Chondrocyte (in vitro differentiated cells): ENCODE results near the gene NUDT1. TPM values are rescaled to one million over a fixed set of nuclear protein-coding genes. Genes with fewer than 3 reads are reported as not detected.
A peak's percentile ranks its signal among the peaks of the same experiment; 100 is the strongest.

Experiments used
- DNase-seq: peaks from one replicate; pipeline ENCODE4 v3.0.0; 2021; ENCODE audit warnings: mixed read lengths, low spot score
- H3K27ac Mint-ChIP-seq: one replicate; pipeline ENCODE4 v1.8.0; 2021; ENCODE audit warnings: mild to moderate bottlenecking, moderate library complexity, mixed read lengths; ENCODE audit not compliant: unreplicated experiment
- H3K27me3 Mint-ChIP-seq: 2 replicates; pipeline ENCODE4 v1.8.0; 2021; ENCODE audit warnings: low read depth, mixed read lengths
- H3K36me3 Mint-ChIP-seq: 2 replicates; pipeline ENCODE4 v1.8.0; 2021; ENCODE audit warnings: low read depth, mixed read lengths
- H3K4me1 Mint-ChIP-seq: 2 replicates; pipeline ENCODE4 v1.8.0; 2021; ENCODE audit warnings: low read depth, mild to moderate bottlenecking, mixed read lengths
- H3K4me3 Mint-ChIP-seq: one replicate; pipeline ENCODE4 v1.8.0; 2021; ENCODE audit warnings: mild to moderate bottlenecking, moderate library complexity, mixed read lengths; ENCODE audit not compliant: unreplicated experiment
- H3K9me3 Mint-ChIP-seq: 2 replicates; pipeline ENCODE4 v1.8.0; 2021; ENCODE audit warnings: low read depth, mixed read lengths
- total RNA-seq: library from RNA; stranded (reverse); gene quantifications from 3 replicates; pipeline ENCODE4 v1.2.1, GENCODE V29; 2021
- TF ChIP-seq, protein P1 (sequence below): fragments of 200-600 bp; sonication (generic); IDR thresholded peaks from 2 replicates; pipeline ENCODE4 v1.5.0; 2021; ENCODE audit warnings: antibody characterized with exemption, mild to moderate bottlenecking, moderate library complexity

The NUDT1 gene
- total RNA-seq, 1 donor from 2014 or later = 9.5 TPM

DNA sequence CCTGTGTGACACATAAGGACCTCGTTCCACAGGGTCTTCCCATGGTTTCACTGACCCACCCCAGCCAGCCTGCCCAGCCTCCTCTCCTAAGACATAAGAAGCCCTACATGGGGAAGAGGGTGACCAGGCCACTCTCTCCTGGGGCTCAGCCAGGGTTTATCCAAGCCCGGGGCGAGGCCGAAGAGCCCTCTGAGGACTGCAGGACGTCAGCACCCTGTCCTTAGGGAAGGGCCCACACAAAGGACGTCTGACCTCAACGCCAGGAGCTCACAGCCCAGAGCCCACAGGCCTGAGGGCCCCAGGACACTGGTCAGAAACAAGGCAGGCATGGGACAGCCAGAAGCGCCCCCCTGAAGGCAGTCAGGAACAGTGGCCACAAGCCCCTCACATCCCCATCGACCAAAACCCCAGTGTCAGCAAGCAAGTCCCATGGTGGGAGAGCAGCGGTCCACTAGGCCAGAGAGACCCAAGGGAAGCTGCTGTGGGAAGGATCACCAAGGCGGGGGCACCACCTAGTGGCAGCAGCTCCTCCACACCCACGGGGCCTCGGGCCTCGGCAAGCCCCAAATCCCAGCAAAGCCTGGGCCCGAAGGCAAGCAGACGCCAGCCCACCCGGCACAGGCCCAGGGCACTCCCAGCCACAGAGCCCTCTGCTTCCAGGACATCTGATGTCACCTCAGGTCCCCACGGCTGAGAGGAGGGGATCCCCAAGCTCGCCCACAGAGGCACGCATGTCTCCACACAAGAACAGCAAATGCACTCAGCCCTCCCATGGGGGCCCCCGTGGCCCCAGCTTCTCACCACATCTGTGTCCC is 32.7 kb upstream of the NUDT1 start:
- DNase-seq = peak; percentile 90
- Mint-ChIP-seq H3K27ac (no peak overlapping the region), H3K4me3 (no peak overlapping the region), H3K27me3 (no peaks in the 10 kb centered on the region), H3K36me3 (peaks cover 34% of the 10 kb centered on the region), H3K4me1 (peaks cover 13% of the 10 kb centered on the region), H3K9me3 (no peaks in the 10 kb centered on the region)
- TF ChIP-seq, protein P1, sequence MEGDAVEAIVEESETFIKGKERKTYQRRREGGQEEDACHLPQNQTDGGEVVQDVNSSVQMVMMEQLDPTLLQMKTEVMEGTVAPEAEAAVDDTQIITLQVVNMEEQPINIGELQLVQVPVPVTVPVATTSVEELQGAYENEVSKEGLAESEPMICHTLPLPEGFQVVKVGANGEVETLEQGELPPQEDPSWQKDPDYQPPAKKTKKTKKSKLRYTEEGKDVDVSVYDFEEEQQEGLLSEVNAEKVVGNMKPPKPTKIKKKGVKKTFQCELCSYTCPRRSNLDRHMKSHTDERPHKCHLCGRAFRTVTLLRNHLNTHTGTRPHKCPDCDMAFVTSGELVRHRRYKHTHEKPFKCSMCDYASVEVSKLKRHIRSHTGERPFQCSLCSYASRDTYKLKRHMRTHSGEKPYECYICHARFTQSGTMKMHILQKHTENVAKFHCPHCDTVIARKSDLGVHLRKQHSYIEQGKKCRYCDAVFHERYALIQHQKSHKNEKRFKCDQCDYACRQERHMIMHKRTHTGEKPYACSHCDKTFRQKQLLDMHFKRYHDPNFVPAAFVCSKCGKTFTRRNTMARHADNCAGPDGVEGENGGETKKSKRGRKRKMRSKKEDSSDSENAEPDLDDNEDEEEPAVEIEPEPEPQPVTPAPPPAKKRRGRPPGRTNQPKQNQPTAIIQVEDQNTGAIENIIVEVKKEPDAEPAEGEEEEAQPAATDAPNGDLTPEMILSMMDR = peak; percentile 91

DNA sequence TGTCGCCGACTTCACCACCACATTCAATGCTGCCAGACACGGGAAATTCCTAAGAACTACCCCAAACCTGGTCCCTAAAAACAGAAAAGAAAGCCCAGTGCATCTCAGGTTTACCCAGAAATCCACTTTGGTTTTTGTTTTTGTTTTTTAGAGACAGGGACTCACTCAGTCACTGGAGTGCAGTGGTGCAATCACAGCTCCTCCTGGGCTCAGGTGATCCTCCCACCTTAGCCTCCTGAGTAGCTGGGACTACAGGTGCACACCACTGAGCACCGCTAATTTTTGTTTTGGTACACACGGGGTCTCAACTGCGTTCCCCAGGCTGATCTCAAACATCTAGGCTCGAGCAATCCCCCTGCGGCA is 32.1 kb upstream of the NUDT1 start:
- peak; percentile 47 for DNase-seq
- Mint-ChIP-seq H3K27ac (no peak overlapping the region), H3K4me3 (no peak overlapping the region), H3K9me3 (no peaks in the 10 kb centered on the region), H3K4me1 (peaks cover 8% of the 10 kb centered on the region), H3K27me3 (no peaks in the 10 kb centered on the region), H3K36me3 (peaks cover 34% of the 10 kb centered on the region)
- TF ChIP-seq, protein P1 = no peak

- peak; percentile 85 for DNase-seq
- H3K27ac Mint-ChIP-seq = no peak overlapping the region
- no peak overlapping the region for H3K4me3 Mint-ChIP-seq
- TF ChIP-seq, protein P1 = no peak
- H3K4me1 Mint-ChIP-seq = peaks cover under 1% of the 10 kb centered on the region
- no peaks in the 10 kb centered on the region for H3K9me3 Mint-ChIP-seq
- no peaks in the 10 kb centered on the region for H3K27me3 Mint-ChIP-seq
- peaks cover 40% of the 10 kb centered on the region for H3K36me3 Mint-ChIP-seq
Measured at GRCh38 chr7:2210551-2211258, 31.3 kb upstream of the NUDT1 start.

DNA sequence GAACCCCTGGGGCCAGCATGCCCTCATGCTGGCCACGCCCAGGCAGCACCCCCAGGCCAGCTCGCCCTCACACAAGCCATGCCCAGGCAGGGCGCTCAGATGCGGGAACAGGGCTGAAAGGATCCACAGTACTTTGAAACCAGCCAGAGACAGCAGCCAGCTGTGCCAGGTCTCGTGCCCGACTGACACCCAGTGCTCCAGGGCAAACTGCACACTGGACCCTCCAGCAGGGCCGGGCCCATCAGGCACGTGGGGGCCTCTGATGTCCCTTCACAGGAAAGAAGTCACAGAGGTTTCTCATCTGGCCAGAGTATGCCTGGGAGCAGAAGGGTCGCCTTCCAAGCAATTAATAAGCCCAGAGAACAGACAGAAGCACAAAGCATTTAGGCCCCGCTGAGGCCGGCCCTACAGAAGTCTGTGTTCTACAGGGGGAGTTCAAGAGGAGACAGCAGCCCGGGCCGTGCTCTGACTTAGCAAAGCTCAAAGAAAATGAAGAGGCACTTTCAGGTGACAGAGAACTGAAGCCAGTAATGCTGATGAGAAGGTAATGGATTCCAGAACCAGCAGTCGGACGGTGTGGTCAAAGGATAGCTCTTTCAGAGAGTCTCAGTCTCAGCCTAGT is 30.7 kb upstream of the NUDT1 start:
- peak; percentile 76 for DNase-seq
- TF ChIP-seq, protein P1 = no peak
- no peaks in the 10 kb centered on the region for H3K4me1 Mint-ChIP-seq
- no peak overlapping the region for H3K4me3 Mint-ChIP-seq
- no peak overlapping the region for H3K27ac Mint-ChIP-seq
- H3K9me3 Mint-ChIP-seq = no peaks in the 10 kb centered on the region
- peaks cover 47% of the 10 kb centered on the region for H3K36me3 Mint-ChIP-seq
- no peaks in the 10 kb centered on the region for H3K27me3 Mint-ChIP-seq

GRCh38 chr7:2211926-2212325 is 30.1 kb upstream of the NUDT1 start:
- Mint-ChIP-seq H3K4me1 (no peaks in the 10 kb centered on the region), H3K27ac (no peak overlapping the region), H3K4me3 (no peak overlapping the region), H3K9me3 (no peaks in the 10 kb centered on the region), H3K27me3 (no peaks in the 10 kb centered on the region), H3K36me3 (peaks cover 50% of the 10 kb centered on the region)
- peak; percentile 89 for DNase-seq
- TF ChIP-seq, protein P1 = no peak
